ENCODE data around the gene AGA.

Gene AGA

DNA sequence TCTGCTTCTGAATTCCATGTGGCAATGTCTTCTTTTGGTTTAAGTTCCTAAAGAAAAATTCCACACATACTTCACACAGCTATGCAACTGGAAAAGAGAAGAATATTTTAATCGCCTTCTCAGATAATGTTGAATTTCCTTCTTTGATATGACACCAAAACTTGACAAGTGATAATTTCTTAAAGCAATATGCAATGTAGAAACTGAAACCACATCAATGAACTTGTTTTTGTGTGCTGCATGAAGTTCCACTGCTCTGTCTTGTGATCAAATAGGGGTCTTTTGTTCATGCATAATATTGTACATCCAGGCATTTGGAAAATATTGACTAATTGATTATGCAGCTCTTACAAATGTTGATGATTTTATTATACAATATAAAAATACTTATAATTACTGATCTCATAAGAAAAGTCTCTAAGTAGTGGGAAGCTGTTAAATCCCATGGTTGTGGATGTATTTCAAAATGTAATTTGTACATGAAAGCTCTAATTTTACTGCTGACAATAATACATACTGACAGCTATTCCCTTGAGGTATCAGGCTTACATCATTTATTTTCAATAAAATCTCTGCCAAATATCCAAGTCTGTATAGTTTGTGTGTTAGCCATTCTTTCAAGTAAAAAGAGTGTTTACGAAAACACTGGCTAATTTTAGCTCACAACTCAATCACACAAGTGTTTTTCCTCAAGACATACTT, 56.5 kb downstream of the AGA start:
- DNase-seq: no peak

- peak in 1 of 5 experiments; percentile 28 for DNase-seq
Observed at GRCh38 chr4:177384856-177385397, 57.3 kb downstream of the AGA start.

GRCh38 chr4:177381762-177382310, 60.4 kb downstream of the AGA start:
- no peak for DNase-seq

Data from T-helper 2 cell (primary cell).